SK-N-MC (cell line): ENCODE results near the gene MAP3K20.

Experiments
- DNase-seq: peaks from one replicate; pipeline ENCODE4 v3.0.0-alpha.2; 2011; ENCODE audit warnings: low read depth, low spot score
- H3K27ac ChIP-seq: fragments of 200-600 bp; sonication (generic); 2 replicates; pipeline ENCODE4 v1.5.1; 2016; ENCODE audit warnings: mixed run types
- H3K36me3 ChIP-seq: fragments of 200-600 bp; sonication (generic); 2 replicates; pipeline ENCODE4 v1.6.1; 2017; ENCODE audit warnings: antibody characterized with exemption, low read length, mixed read lengths; ENCODE audit not compliant: insufficient read depth
- H3K4me3 ChIP-seq: fragments of 200-600 bp; sonication (generic); 2 replicates; pipeline ENCODE4 v1.5.1; 2016
- H3K9ac ChIP-seq: fragments of 200-600 bp; sonication (generic); 2 replicates; pipeline ENCODE4 v1.8.0; 2017; ENCODE audit warnings: mixed run types, mixed read lengths; ENCODE audit not compliant: insufficient read length
- H3K9me3 ChIP-seq: fragments of 200-600 bp; sonication (generic); 2 replicates; pipeline ENCODE4 v1.6.1; 2017; ENCODE audit warnings: low read depth, mild to moderate bottlenecking, antibody characterized with exemption, low read length, moderate library complexity, mixed read lengths
- EZH2 ChIP-seq: fragments of 200-600 bp; sonication (generic); IDR thresholded peaks from one replicate; pipeline ENCODE4 v1.6.1; 2017; ENCODE audit warnings: antibody characterized with exemption
- FOXP2 ChIP-seq: optimal IDR thresholded peaks from 2 replicates; pipeline ENCODE3; 2011; ENCODE audit warnings: mild to moderate bottlenecking, moderate library complexity; ENCODE audit not compliant: insufficient read depth; ENCODE audit errors: extremely low read length, control extremely low read depth
- POLR2AphosphoS5 ChIP-seq: IDR thresholded peaks from 2 replicates; pipeline ENCODE4 v1.6.1; 2012; ENCODE audit warnings: mild to moderate bottlenecking, low read depth, low read length, borderline replicate concordance

The MAP3K20 gene

DNA sequence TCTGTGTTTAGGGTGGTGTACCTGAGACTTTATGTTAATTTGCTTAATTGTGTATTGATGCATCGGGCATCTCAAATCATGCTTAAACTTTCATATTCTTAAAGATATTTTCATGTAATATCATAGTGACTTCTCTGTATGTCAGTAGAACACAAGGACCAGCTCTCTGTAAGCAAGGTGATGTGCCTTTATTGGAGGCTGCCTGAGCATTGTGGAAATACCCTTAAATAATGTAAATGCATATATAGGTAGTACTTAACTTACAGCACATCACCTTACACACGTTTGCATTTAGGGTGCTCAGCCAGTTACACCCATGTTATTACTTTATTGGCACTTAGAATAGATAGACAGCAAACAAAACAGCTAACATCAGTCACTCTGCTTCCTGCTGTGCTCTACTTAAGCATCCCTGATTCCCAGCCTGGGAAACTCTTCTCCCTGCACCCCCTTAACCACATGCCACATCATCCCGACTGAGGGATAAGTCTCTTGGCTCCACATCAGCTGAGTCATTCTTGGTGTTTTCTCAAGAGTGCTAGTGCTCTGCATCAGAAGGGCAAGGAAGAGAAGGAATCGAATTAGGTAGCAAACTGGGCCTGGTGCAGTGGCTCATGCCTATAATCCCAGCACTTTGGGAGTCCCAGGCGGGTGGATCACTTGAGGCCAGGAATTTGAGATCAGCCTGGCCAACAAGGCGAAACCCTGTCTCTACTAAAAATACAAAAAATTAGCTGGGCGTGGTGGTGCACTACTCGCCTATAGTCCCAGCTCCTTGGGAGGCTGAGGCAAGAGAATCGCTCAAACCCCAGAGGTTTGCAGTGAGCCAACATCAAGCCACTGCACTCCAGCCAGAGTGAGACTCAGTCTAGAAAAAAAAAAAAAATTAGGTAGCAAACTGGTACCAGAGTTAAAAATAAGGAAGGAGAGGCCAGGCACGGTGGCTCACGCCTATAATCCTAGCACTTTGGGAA is 108.7 kb downstream of the MAP3K20 start:
- H3K9me3 ChIP-seq = no peaks in the 10 kb centered on the region
- no peak for DNase-seq
- H3K9ac ChIP-seq = no peak overlapping the region
- no peak overlapping the region for H3K4me3 ChIP-seq
- TF ChIP-seq EZH2 = no peak
- TF ChIP-seq POLR2AphosphoS5 = no peak
- TF ChIP-seq FOXP2 = no peak
- no peak overlapping the region for H3K27ac ChIP-seq
- no peaks in the 10 kb centered on the region for H3K36me3 ChIP-seq

DNA sequence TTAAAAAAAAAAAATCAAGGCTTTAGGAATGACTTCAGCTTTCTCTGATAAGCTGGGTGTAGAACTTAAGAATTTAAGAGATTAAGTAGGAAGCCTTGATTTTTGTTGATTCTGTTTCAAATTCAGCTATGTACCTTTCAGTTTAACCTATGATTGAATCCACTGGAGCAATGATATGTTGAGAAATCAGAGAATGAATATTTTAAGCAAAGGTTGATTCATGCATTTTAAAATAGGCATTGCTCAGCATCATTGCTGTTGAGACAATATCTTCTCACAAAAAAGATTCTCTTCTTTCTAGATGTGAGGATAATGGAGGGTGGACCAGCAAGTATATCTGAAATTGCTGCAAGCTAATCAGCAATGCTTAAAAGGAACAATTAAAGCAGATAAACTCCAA is 109.8 kb downstream of the MAP3K20 start:
- Histone ChIP-seq H3K4me3 (no peak overlapping the region), H3K9ac (no peak overlapping the region), H3K36me3 (no peaks in the 10 kb centered on the region), H3K9me3 (no peaks in the 10 kb centered on the region), H3K27ac (no peak overlapping the region)
- no peak for TF ChIP-seq FOXP2
- no peak for TF ChIP-seq EZH2
- no peak for TF ChIP-seq POLR2AphosphoS5
- no peak for DNase-seq

DNA sequence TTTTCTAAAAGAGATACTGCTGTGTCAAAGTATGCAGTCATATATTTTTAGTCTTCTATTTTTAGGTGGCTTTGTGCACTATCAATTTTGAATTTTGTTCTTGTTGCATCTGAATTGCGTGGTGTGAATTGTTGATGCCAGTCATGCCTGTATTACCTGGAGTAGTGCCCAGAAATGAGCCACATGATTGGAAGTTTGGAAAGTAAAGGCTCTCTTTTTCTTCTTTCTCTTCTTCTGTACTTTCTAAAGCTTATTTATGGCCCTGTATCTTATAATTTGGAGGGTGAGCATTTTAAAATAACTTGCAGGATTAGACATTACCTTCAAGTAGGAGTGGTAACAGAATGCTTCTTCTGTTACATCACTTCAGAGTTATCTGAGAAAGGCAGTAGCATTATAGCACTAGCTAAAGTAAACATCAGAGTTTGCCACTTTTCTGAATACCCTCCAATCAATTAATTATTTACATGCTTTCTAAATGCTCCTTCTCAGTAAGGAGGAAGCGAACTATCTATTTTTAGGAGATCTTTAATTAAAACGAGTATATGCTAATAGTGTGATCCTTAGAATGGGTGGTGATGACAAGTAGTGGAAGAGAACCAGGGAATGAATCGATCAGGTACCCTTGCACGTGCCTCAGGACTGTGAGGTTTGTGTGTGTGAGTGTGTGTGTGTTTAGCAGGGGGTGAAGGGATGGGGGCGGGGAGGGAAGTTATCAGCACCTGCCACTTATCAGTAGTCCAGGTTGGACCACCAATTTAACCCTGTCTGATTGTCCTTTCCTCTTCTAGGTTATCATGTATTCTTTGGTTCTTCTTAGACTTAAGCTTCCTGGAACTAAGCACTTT is 112.5 kb downstream of the MAP3K20 start:
- H3K36me3 ChIP-seq = peaks cover 7% of the 10 kb centered on the region; the same call in 1 of the 2 replicates
- no peak overlapping the region for H3K9ac ChIP-seq
- no peak for DNase-seq
- H3K9me3 ChIP-seq = no peaks in the 10 kb centered on the region
- H3K4me3 ChIP-seq = no peak overlapping the region
- no peak overlapping the region for H3K27ac ChIP-seq
- TF ChIP-seq POLR2AphosphoS5 (no peak), EZH2 (no peak), FOXP2 (no peak)

DNA sequence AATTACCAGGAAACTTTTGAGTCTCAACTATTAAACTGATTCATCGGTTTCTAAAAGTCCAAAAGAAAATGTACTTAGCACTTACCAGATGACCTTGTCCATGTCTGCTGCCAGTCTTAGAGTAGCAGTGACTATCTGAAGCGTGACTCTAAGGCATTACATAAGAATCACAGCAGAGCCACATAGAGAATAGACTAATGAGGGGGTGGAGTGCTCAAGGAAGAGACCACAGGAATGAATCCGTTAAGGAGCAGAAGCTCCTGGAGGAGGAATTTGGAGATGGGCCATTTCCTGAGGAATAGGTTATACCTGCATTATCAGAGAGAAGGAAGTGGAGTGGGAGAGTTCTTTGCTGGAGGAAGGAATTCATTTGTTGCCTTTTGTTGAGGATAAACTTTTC is 116.0 kb downstream of the MAP3K20 start:
- no peaks in the 10 kb centered on the region for H3K9me3 ChIP-seq
- H3K4me3 ChIP-seq = no peak overlapping the region
- no peak overlapping the region for H3K9ac ChIP-seq
- no peak for DNase-seq
- no peak overlapping the region for H3K27ac ChIP-seq
- TF ChIP-seq POLR2AphosphoS5 (no peak), EZH2 (no peak), FOXP2 (no peak)
- peaks cover 7% of the 10 kb centered on the region; the same call in 1 of the 2 replicates for H3K36me3 ChIP-seq

DNA sequence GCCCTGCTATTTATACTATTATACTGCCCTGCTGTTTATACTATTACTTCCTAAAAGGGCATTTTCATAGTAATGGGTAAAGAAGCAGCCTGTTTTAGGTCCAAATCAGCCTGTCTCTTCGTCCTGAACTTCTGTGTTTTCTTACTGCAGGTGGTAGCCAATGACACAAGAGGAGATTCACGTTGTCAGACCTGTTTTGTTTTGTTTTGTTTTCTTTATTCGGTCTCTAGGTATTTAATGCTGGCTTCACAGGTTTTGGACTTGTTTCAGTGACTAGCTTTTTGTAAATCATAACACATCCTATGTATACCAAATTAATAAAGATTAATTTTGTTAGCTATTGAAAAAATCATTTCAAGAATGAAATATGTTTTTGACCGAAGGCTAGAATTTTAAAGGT is 116.4 kb downstream of the MAP3K20 start:
- H3K4me3 ChIP-seq = no peak overlapping the region
- no peak overlapping the region for H3K27ac ChIP-seq
- no peak for TF ChIP-seq EZH2
- no peak for DNase-seq
- no peaks in the 10 kb centered on the region for H3K9me3 ChIP-seq
- peaks cover 9% of the 10 kb centered on the region; the same call in 1 of the 2 replicates for H3K36me3 ChIP-seq
- H3K9ac ChIP-seq = no peak overlapping the region

DNA sequence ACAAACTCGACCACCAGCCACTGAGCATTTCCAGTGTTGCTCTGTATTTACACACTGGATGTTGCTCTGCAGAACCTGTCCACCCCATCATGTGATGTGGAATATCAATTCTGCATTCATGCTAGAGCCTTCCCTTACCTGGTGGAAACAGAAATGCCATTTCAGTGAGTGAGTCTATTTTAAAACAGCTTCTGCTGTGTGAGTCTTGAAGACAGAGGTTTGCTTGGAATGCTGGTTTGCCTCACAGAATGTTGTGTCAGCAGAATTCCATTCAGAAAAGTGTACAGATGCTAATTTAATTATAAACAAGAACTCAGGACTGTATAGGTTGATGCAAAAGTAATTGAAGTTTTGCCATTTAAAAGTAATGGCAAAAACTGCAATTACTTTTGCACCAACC is 118.3 kb downstream of the MAP3K20 start:
- no peak for DNase-seq
- Histone ChIP-seq H3K9me3 (no peaks in the 10 kb centered on the region), H3K36me3 (peaks cover 22% of the 10 kb centered on the region), H3K9ac (no peak overlapping the region), H3K4me3 (peak overlapping the region; percentile 44), H3K27ac (peak overlapping the region; percentile 51; the same call in 1 of the 2 replicates)
- TF ChIP-seq FOXP2 (no peak), EZH2 (no peak), POLR2AphosphoS5 (no peak)

DNA sequence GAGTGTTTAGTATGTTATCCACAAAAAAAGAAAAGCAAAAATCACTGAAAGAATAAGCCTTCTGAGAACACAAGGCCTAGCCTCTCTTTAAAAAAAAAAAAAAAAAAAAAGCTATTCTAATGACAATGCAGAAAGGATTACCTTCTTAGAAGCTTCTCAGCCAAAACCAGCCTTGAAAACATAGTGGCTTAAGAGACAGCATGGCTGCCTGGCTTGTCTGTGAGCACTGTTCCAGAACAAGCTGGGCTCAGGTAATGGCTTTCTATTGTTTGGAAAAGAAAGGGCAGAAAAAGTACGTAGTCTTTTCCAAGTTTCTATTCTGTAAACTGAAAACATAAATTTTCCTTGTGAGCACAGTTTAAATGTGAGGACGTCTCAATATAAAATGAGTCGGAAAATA is 119.5 kb downstream of the MAP3K20 start:
- no peak overlapping the region for H3K9ac ChIP-seq
- H3K27ac ChIP-seq = no peak overlapping the region

DNA sequence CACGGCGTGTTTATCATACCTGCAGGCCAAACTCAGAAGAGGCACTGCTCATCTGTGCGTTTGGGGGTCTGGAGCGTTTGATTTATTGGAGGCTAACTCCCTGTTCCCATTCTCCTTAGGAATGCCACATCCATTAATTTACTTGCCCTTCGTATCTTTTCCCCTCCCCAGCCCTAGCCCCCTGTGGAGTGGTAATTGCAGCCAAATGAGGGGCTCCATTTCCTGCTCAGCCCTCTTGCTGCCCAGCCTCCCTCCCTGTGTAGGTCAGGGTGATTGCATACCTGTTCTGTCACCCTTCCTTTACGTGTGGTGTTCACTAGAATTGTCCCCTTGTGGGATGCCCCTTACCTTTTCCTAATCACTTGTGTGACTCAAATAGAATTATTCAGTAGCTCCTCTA is 120.4 kb downstream of the MAP3K20 start:
- TF ChIP-seq POLR2AphosphoS5 (no peak), FOXP2 (no peak), EZH2 (no peak)
- H3K27ac ChIP-seq = no peak overlapping the region
- H3K9ac ChIP-seq = no peak overlapping the region
- H3K36me3 ChIP-seq = peaks cover 27% of the 10 kb centered on the region
- H3K4me3 ChIP-seq = no peak overlapping the region
- DNase-seq = no peak
- H3K9me3 ChIP-seq = no peaks in the 10 kb centered on the region

More for the DNA sequence above, 119.5 kb downstream of the MAP3K20 start:
- no peak for DNase-seq
- Histone ChIP-seq H3K36me3 (peaks cover 31% of the 10 kb centered on the region), H3K9me3 (no peaks in the 10 kb centered on the region), H3K4me3 (no peak overlapping the region)
- TF ChIP-seq POLR2AphosphoS5 = no peak
- TF ChIP-seq FOXP2 = no peak
- no peak for TF ChIP-seq EZH2

DNA sequence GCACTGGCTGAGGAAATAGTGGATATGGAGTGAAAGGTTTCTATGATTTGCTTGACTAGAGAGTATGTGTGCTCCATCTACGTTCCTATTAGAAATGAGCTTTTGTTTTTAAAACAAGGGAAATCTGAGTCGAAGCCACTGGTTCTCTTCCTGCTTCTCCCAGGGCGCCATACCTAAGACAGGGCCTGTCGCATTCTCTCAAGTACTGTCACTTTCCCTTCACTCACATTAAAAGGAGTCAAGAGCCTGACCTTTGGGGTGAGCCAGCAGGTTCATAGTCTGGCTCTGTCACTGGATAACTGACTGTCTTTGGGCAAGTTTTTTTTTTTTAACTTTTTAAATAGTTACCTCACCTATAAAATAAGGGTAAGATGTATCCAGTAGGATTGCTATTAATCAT is 121.0 kb downstream of the MAP3K20 start:
- Histone ChIP-seq H3K9me3 (no peaks in the 10 kb centered on the region), H3K36me3 (peaks cover 25% of the 10 kb centered on the region), H3K9ac (no peak overlapping the region), H3K4me3 (no peak overlapping the region), H3K27ac (no peak overlapping the region)
- DNase-seq = no peak
- TF ChIP-seq POLR2AphosphoS5 (no peak), EZH2 (no peak), FOXP2 (no peak)
